Adrenal gland (tissue), 5 donors: ENCODE data around the gene MILR1.

Experiments used
- POLR2A ChIP-seq, 2 donors: fragments of 450-650 bp; IDR thresholded peaks; one replicate each; pipeline ENCODE4 v1.6.1; 2017; ENCODE audit warnings: antibody characterized with exemption in 2 of 2, mild to moderate bottlenecking in 2 of 2, moderate library complexity in 1 of 2
- TF ChIP-seq, protein P1 (sequence below), 6 experiments: fragments of 450-650 bp in 4 of 6; fragments of 200-600 bp in 2 of 6; sonication (generic) in 1 of 6; IDR thresholded peaks; 1 replicate in 5 of 6; 2 replicates in 1 of 6; pipeline versions ENCODE4 v1.5.1 to v1.8.0; 2016 to 2021; ENCODE audit warnings: antibody characterized with exemption in 6 of 6, mild to moderate bottlenecking in 2 of 6, moderate library complexity in 1 of 6
- donor health status: DM: no; HTN: no; CAD: no.

DNA sequence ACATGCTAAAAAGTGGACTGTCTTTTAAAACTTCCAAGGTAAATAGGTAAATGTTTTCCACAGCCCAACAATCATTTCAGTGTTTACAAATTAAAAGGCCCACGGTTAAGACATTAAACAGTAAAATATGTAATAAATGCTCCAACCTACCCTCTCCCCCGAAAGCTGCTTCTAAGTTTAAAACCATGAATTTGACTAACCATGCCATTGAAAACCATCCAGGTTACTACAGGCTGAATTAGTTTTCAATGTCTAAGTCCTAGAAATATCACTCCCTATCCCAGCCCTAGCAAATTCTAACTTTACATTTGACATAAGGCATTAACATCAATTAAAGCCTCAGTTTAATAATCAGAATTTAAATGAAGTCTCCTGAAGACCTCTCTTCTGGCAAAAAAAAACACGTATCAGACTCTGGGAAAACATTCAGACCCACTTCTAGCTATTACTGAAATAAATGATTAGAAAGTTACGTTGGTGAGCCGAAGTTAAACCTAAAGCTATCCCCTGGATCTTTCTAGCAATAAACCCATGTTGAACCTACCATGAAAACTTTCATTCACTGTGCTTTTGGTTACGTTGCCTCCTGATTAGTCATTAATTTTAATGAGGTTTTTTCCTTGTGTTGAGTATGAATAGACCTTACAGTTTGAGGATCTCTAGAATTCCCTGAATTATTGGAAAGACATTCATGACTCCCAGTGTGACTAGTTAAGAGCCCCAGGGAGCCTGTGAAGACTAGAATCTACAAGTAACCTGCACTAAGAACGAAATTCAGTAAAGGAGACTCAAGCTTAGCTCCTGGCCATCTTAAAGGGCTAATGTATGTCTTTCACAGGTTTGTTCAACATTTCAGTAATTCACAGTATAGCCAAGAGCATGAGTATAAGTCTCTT lies 49.6 kb downstream of the MILR1 start:
- TF ChIP-seq, protein P1, sequence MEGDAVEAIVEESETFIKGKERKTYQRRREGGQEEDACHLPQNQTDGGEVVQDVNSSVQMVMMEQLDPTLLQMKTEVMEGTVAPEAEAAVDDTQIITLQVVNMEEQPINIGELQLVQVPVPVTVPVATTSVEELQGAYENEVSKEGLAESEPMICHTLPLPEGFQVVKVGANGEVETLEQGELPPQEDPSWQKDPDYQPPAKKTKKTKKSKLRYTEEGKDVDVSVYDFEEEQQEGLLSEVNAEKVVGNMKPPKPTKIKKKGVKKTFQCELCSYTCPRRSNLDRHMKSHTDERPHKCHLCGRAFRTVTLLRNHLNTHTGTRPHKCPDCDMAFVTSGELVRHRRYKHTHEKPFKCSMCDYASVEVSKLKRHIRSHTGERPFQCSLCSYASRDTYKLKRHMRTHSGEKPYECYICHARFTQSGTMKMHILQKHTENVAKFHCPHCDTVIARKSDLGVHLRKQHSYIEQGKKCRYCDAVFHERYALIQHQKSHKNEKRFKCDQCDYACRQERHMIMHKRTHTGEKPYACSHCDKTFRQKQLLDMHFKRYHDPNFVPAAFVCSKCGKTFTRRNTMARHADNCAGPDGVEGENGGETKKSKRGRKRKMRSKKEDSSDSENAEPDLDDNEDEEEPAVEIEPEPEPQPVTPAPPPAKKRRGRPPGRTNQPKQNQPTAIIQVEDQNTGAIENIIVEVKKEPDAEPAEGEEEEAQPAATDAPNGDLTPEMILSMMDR (IDR thresholded peaks at IDR 0.05), result no peak
- TF ChIP-seq POLR2A (IDR thresholded peaks at IDR 0.05), result no peak
